PC-9 (cell line): Measurements from ENCODE around the gene ARPP19. TPM values are rescaled to one million over a fixed set of nuclear protein-coding genes. Genes with fewer than 3 reads are reported as not detected.

Experiments used
- BruUV-seq: library from RNA; stranded (reverse); fragments of 400-500 nt; replicated peaks from 2 replicates; lab custom pipeline; 2021; lab: Mats Ljungman, UMichigan
- CTCF ChIA-PET: fragments of 300-600 bp; sonication (Branson Sonifier 250); formaldehyde crosslinking; loops from one replicate; lab custom pipeline; 2022; ENCODE audit warnings: antibody characterized with exemption; lab: Charles Lee
- POLR2A ChIA-PET: fragments of 300-600 bp; sonication (Branson Sonifier 250); formaldehyde crosslinking; loops from one replicate; lab custom pipeline; 2022; ENCODE audit warnings: antibody characterized with exemption; ENCODE audit not compliant: unreplicated experiment; lab: Charles Lee
- DNase-seq, 2 experiments: peaks; one replicate each; pipeline versions ENCODE4 v3.0.0 to v3.0.0-alpha.2; 2015 to 2022; ENCODE audit warnings: mixed read lengths in 1 of 2
- H2AFZ ChIP-seq: fragments of 200-600 bp; sonication (generic); 2 replicates; pipeline ENCODE4 v1.8.1; 2017; ENCODE audit warnings: antibody characterized with exemption
- H3F3A ChIP-seq: fragments of 200-600 bp; sonication (generic); 2 replicates; pipeline ENCODE4 v1.8.1; 2017; ENCODE audit warnings: antibody characterized with exemption, mild to moderate bottlenecking, low read depth; ENCODE audit not compliant: insufficient read depth
- H3K27ac ChIP-seq: fragments of 200-600 bp; sonication (generic); 2 replicates; pipeline ENCODE4 v1.6.1; 2016; ENCODE audit warnings: mixed run types
- H3K27me3 ChIP-seq: fragments of 200-600 bp; sonication (generic); 2 replicates; pipeline ENCODE4 v1.6.1; 2016; ENCODE audit warnings: low read depth, mixed run types; ENCODE audit not compliant: insufficient read depth
- H3K36me3 ChIP-seq: fragments of 200-600 bp; sonication (generic); 2 replicates; pipeline ENCODE4 v1.6.1; 2016; ENCODE audit warnings: low read depth, mixed run types
- H3K4me1 ChIP-seq: fragments of 200-600 bp; sonication (generic); replicated peaks from 2 replicates; pipeline ENCODE4 v1.6.1; 2016; ENCODE audit warnings: mixed run types; ENCODE audit not compliant: insufficient read depth
- H3K4me2 ChIP-seq: fragments of 200-600 bp; sonication (generic); 2 replicates; pipeline ENCODE4 v1.6.1; 2017; ENCODE audit warnings: mixed run types
- H3K4me3 ChIP-seq: fragments of 200-600 bp; sonication (generic); 2 replicates; pipeline ENCODE4 v1.6.1; 2016; ENCODE audit warnings: mixed run types
- H3K79me2 ChIP-seq: fragments of 200-600 bp; sonication (generic); 2 replicates; pipeline ENCODE4 v1.6.1; 2017; ENCODE audit warnings: low read depth, mixed run types
- H3K9me2 ChIP-seq: fragments of 200-600 bp; sonication (generic); 2 replicates; pipeline ENCODE4 v1.8.1; 2017; ENCODE audit warnings: mild to moderate bottlenecking; ENCODE audit not compliant: insufficient read depth
- H3K9me3 ChIP-seq: fragments of 200-600 bp; sonication (generic); 2 replicates; pipeline ENCODE4 v1.8.1; 2016; ENCODE audit warnings: low read depth; ENCODE audit not compliant: insufficient read depth
- H4K20me1 ChIP-seq: fragments of 200-600 bp; sonication (generic); 2 replicates; pipeline ENCODE4 v1.8.1; 2017; ENCODE audit not compliant: insufficient read depth
- EZH2 ChIP-seq: fragments of 200-600 bp; sonication (generic); IDR thresholded peaks from 2 replicates; pipeline ENCODE4 v1.8.0; 2017; ENCODE audit warnings: antibody characterized with exemption, low read depth
- intact Hi-C: fragments of 100-400 bp; cut with micrococcal nuclease; formaldehyde crosslinking; loops from one replicate; pipeline ENCODE4 v1.10.0; 2022; ENCODE audit not compliant: unreplicated experiment
- total RNA-seq: library from RNA; stranded (reverse); gene quantifications from 2 replicates; pipeline ENCODE4 v1.2.3, GENCODE V29; 2021
- TF ChIP-seq, protein P1 (sequence below): fragments of 200-600 bp; sonication (generic); conservative IDR thresholded peaks from 2 replicates; pipeline ENCODE4 v1.6.1; 2017; ENCODE audit warnings: mixed run types, antibody characterized with exemption, mild to moderate bottlenecking, moderate library complexity

The ARPP19 gene
- total RNA-seq, 1 experiment from 2014 or later = 119 TPM

DNA sequence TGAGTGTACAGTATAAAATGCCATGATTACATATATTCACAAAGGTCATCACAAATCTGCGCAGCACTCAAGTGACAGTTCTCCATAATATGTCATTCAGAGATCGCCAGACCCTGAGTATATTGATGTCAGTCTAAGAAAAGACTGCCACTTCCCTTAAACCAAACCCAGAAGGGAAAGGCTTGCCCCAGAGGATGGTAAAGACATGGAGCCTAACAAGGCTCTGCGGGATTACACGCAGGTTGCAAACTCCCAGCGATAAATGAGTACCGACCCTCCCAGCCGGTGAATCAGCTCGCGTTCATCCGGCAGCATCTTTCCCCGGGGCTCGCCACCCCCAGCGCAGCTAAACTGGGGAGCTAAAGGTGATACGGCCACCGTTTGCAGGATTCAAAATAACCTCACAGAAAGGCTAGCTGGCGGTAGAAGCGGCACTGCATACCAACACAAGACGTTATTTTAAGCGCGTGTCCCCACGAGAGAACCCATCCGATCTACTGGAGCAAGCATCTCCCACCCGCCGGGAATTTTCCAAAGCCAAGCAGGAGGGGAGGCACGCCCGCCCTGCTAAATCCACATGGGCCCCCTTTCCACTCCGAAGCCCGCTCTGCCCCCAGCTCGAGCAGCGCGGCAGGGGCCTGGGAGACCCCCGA lies 40.8 kb downstream of the ARPP19 start:
- BruUV-seq = no TSS peak
- intact Hi-C loops = loop anchor here (5.0 kb wide), 2 partner anchors 196 to 271 kb away; no protein-coding TSS in a partner anchor

GRCh38 chr15:52527196-52527910 lies 41.5 kb downstream of the ARPP19 start:
- TF ChIP-seq, protein P1, sequence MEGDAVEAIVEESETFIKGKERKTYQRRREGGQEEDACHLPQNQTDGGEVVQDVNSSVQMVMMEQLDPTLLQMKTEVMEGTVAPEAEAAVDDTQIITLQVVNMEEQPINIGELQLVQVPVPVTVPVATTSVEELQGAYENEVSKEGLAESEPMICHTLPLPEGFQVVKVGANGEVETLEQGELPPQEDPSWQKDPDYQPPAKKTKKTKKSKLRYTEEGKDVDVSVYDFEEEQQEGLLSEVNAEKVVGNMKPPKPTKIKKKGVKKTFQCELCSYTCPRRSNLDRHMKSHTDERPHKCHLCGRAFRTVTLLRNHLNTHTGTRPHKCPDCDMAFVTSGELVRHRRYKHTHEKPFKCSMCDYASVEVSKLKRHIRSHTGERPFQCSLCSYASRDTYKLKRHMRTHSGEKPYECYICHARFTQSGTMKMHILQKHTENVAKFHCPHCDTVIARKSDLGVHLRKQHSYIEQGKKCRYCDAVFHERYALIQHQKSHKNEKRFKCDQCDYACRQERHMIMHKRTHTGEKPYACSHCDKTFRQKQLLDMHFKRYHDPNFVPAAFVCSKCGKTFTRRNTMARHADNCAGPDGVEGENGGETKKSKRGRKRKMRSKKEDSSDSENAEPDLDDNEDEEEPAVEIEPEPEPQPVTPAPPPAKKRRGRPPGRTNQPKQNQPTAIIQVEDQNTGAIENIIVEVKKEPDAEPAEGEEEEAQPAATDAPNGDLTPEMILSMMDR = no peak
- no peak for TF ChIP-seq EZH2
- Histone ChIP-seq H2AFZ (no peak overlapping the region), H3K4me3 (peak overlapping the region; percentile 74), H3K79me2 (no peaks in the 10 kb centered on the region), H3K4me2 (peak overlapping the region; percentile 81), H3K27me3 (no peaks in the 10 kb centered on the region), H3K36me3 (no peaks in the 10 kb centered on the region), H3K9me2 (no peaks in the 10 kb centered on the region), H3K9me3 (no peaks in the 10 kb centered on the region), H3F3A (no peaks in the 10 kb centered on the region), H3K4me1 (no peaks in the 10 kb centered on the region), H3K27ac (no peak overlapping the region), H4K20me1 (no peaks in the 10 kb centered on the region)
- DNase-seq = no peak
- no TSS peak for BruUV-seq
- ChIA-PET POLR2A (no interaction called here), CTCF (no interaction called here)
- intact Hi-C loops = loop anchor here (5.0 kb wide), 2 partner anchors 195 to 270 kb away; no protein-coding TSS in a partner anchor

More for the DNA sequence above, 40.8 kb downstream of the ARPP19 start:
- Histone ChIP-seq H3K79me2 (no peaks in the 10 kb centered on the region), H3K4me3 (peak overlapping the region; percentile 74), H4K20me1 (no peaks in the 10 kb centered on the region), H2AFZ (peak overlapping the region; percentile 92), H3F3A (no peaks in the 10 kb centered on the region), H3K4me1 (no peaks in the 10 kb centered on the region), H3K9me3 (no peaks in the 10 kb centered on the region), H3K36me3 (no peaks in the 10 kb centered on the region), H3K27ac (no peak overlapping the region), H3K4me2 (peak overlapping the region; percentile 81), H3K27me3 (no peaks in the 10 kb centered on the region), H3K9me2 (no peaks in the 10 kb centered on the region)
- ChIA-PET POLR2A (no interaction called here), CTCF (no interaction called here)
- TF ChIP-seq EZH2 = no peak
- TF ChIP-seq, protein P1 = no peak
- DNase-seq = peak in 1 of 2 experiments; percentile 14

DNA sequence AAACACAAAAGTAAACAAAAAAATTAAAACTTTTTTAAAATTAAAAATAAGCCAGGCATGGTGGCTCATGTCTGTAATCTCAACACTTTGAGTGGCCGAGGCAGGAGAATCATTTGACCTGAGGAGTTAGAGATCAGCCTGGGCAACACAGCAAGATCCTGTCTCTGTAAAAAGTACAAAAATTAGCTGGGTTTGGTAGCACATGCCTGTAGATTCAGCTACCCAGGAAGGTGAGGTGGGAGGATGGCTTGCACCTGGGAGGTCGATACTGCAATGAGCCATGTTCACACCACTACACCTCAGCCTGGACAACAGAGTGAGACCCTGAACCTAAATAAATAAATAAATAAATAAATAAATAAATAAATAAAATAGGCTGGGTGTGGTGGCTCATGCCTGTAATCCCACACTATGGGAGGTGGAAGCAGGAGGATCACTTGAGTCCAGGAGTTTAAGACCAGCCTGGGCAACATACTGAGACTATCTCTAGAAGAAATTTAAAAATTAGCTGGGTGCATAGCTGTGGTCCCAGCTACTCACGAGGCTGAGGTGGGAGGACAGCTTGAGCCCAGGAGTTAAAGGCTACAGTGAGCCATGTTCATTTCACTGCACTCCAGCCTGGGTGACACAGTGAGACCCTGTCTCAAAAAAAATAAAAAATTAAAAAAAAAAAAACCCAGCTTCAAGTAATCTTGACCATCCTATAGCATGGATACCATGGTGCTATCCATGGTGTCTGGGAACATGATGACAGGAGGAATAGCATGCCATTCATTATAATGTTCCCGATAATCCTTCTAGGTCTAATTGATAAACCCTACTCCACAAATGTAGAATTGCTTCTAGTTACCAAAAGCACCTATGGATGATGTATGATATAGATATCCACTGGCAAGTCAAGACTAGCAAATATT lies 44.4 kb downstream of the ARPP19 start:
- H3K27ac ChIP-seq = no peak overlapping the region
- H4K20me1 ChIP-seq = no peaks in the 10 kb centered on the region
- no TSS peak for BruUV-seq
- no peaks in the 10 kb centered on the region for H3K9me3 ChIP-seq
- H2AFZ ChIP-seq = no peak overlapping the region
- no peaks in the 10 kb centered on the region for H3K79me2 ChIP-seq
- H3K27me3 ChIP-seq = no peaks in the 10 kb centered on the region
- no peaks in the 10 kb centered on the region for H3F3A ChIP-seq
- H3K4me2 ChIP-seq = no peak overlapping the region
- no peaks in the 10 kb centered on the region for H3K4me1 ChIP-seq
- H3K9me2 ChIP-seq = no peaks in the 10 kb centered on the region
- POLR2A ChIA-PET = no interaction called here
- intact Hi-C loops = loop anchor here (5.0 kb wide), 2 partner anchors 192 to 267 kb away; no protein-coding TSS in a partner anchor
- H3K36me3 ChIP-seq = no peaks in the 10 kb centered on the region
- CTCF ChIA-PET = no interaction called here
- TF ChIP-seq, protein P1 = no peak
- no peak for TF ChIP-seq EZH2
- no peak for DNase-seq
- H3K4me3 ChIP-seq = no peak overlapping the region
